Measurements from ENCODE around the gene SPAG16. TPM values are rescaled to one million over a fixed set of nuclear protein-coding genes. Genes with fewer than 3 reads are reported as not detected.

SPAG16 gene
- total RNA-seq, 1 experiment from 2014 or later: 13.0 TPM

- intact Hi-C loops (cut with micrococcal nuclease; ENCODE audit: unreplicated experiment): no loop called here
- ChIA-PET POLR2A (no interaction called here), CTCF (no interaction called here)
- no peak overlapping the region for H3K27ac ChIP-seq (ENCODE audit: low read length)
- BruUV-seq (replicated peaks): no TSS peak
- TF ChIP-seq REST (IDR thresholded peaks at IDR 0.05; ENCODE audit: insufficient read depth in 1 of 2, low read depth in 2 of 2, low read length in 1 of 2): no peak
- TF ChIP-seq TCF7L2 (IDR thresholded peaks at IDR 0.05; ENCODE audit: low read depth, low read length): no peak
- TF ChIP-seq SIN3A (IDR thresholded peaks at IDR 0.05; ENCODE audit: borderline replicate concordance, insufficient read depth, low read depth, low read length): no peak
- TF ChIP-seq CTCF (IDR thresholded peaks at IDR 0.05): no peak
- no peak for TF ChIP-seq POLR2AphosphoS5 (IDR thresholded peaks at IDR 0.05; ENCODE audit: low read depth, low read length)
- H3K9me3 ChIP-seq (ENCODE audit: control insufficient read depth, insufficient read depth, low read depth, low read length): no peaks in the 10 kb centered on the region
- no peak overlapping the region for H3K4me3 ChIP-seq (ENCODE audit: low read depth in 2 of 2, low read length in 2 of 2)
- DNase-seq (ENCODE audit: low read depth, low spot score) (no peak), ATAC-seq (no peak)
- H3K36me3 ChIP-seq (ENCODE audit: control insufficient read depth, insufficient read depth, low read length): no peaks in the 10 kb centered on the region
- no peaks in the 10 kb centered on the region for H3K4me1 ChIP-seq (ENCODE audit: control insufficient read depth, insufficient read depth, low read length)
- in situ Hi-C loops (cut with HindIII; ENCODE audit: low pct_unique_long_range_greater_than_20kb, low sequenced_read_pairs): no loop called here
- no peaks in the 10 kb centered on the region for H3K27me3 ChIP-seq (ENCODE audit: control insufficient read depth, insufficient read depth, low read length)
Measured at GRCh38 chr2:214277880-214278279, 993.6 kb downstream of the SPAG16 start.

GRCh38 chr2:214286011-214286410, 1001.7 kb downstream of the SPAG16 start:
- POLR2A ChIA-PET: no interaction called here
- CTCF ChIA-PET: no interaction called here
- Histone ChIP-seq H3K27ac (ENCODE audit: low read length) (no peak overlapping the region), H3K4me3 (ENCODE audit: low read depth in 2 of 2, low read length in 2 of 2) (no peak overlapping the region), H3K9me3 (ENCODE audit: control insufficient read depth, insufficient read depth, low read depth, low read length) (no peaks in the 10 kb centered on the region; the same call in 1 of the 2 replicates), H3K27me3 (ENCODE audit: control insufficient read depth, insufficient read depth, low read length) (no peaks in the 10 kb centered on the region), H3K36me3 (ENCODE audit: control insufficient read depth, insufficient read depth, low read length) (no peaks in the 10 kb centered on the region), H3K4me1 (ENCODE audit: control insufficient read depth, insufficient read depth, low read length) (no peaks in the 10 kb centered on the region)
- TF ChIP-seq REST (IDR thresholded peaks at IDR 0.05; ENCODE audit: insufficient read depth in 1 of 2, low read depth in 2 of 2, low read length in 1 of 2) (no peak), SIN3A (IDR thresholded peaks at IDR 0.05; ENCODE audit: borderline replicate concordance, insufficient read depth, low read depth, low read length) (no peak), TCF7L2 (IDR thresholded peaks at IDR 0.05; ENCODE audit: low read depth, low read length) (no peak), POLR2AphosphoS5 (IDR thresholded peaks at IDR 0.05; ENCODE audit: low read depth, low read length) (no peak), CTCF (IDR thresholded peaks at IDR 0.05) (no peak)
- in situ Hi-C loops (cut with HindIII; ENCODE audit: low pct_unique_long_range_greater_than_20kb, low sequenced_read_pairs): no loop called here
- intact Hi-C loops (cut with micrococcal nuclease; ENCODE audit: unreplicated experiment): no loop called here
- DNase-seq (ENCODE audit: low read depth, low spot score): no peak
- no peak for ATAC-seq
- no TSS peak for BruUV-seq (replicated peaks)

Data from Panc1 (cell line).